IMR-90 (cell line): ENCODE data around the gene ALDH1L2.

ENCODE experiments used
- CTCF ChIP-seq: conservative IDR thresholded peaks from 2 replicates; pipeline ENCODE4 v1.5.1; 2012; ENCODE audit warnings: mild to moderate bottlenecking, low read depth, low read length, improper control_type of control experiment
- POLR2A ChIP-seq: IDR thresholded peaks from 2 replicates; pipeline ENCODE4 v1.6.1; 2012; ENCODE audit warnings: mild to moderate bottlenecking, low read depth, low read length
- USF2 ChIP-seq: fragments of 150-350 bp; IDR thresholded peaks from 2 replicates; pipeline ENCODE4 v1.6.1; 2017; ENCODE audit warnings: mild to moderate bottlenecking, antibody characterized with exemption, low read length, low read depth

- no peak for TF ChIP-seq CTCF
- TF ChIP-seq USF2: no peak
- TF ChIP-seq POLR2A: no peak
Measured at GRCh38 chr12:104973250-104973649, 111.0 kb downstream of the ALDH1L2 start.
